ENCODE results near the gene PIEZO2. TPM values are rescaled to one million over a fixed set of nuclear protein-coding genes. Genes with fewer than 3 reads are reported as not detected.

Gene PIEZO2
- total RNA-seq, 1 experiment from 2014 or later = 10.7 TPM

DNA sequence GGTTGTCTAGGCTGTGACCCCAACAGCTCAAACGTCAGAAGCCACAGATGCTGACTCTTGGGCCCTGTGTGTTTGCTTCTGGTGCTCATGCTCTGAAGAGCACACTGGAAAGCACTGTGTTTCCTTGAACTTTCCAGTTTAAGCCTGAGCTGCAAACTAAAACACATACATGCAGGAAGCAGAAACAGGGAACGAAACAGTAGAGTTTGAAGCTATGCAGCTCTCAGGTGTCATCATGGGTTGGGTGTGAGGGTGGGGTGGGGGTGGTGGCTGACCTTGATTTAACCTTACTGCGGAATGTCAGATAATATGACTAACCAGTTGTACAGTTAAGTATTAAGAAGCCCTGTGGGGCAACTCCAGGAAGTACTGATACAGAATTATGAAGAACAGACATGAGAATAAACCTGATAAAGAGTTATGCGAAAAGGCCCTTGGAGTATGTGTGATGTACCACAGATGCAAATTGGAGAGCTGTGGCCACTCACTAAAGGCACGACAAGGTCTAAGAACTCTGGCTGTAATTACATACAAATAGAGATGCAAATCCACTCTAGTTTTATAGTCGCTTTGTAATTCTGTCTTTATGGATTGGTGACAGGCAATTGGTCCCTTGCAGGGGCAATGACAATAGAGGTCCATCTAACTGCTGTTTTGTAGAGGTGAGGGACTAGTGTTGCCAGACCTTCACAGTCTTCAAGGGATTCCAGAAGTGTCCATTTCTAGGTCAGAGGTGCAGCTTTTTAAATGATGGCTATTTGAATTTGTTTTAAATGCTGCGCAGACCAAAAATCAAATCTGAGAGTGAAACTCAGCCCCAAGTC, 350.4 kb downstream of the PIEZO2 start (continued):
- TF ChIP-seq ARID4B (CRISPR knock-in tag; IDR thresholded peaks at IDR 0.05; ENCODE audit: borderline replicate concordance) (no peak), ATF6 (CRISPR knock-in tag; IDR thresholded peaks at IDR 0.05) (no peak), ESRRA (CRISPR knock-in tag; IDR thresholded peaks at IDR 0.05; ENCODE audit: borderline replicate concordance) (no peak), ZNF281 (CRISPR knock-in tag; IDR thresholded peaks at IDR 0.05) (no peak), NFATC4 (CRISPR knock-in tag; IDR thresholded peaks at IDR 0.05) (no peak), CREM (CRISPR knock-in tag; IDR thresholded peaks at IDR 0.05) (no peak), IRF1 (CRISPR knock-in tag; IDR thresholded peaks at IDR 0.05) (no peak), NR2C2 (CRISPR knock-in tag; IDR thresholded peaks at IDR 0.05) (no peak), NFYB (CRISPR knock-in tag; conservative IDR thresholded peaks at IDR 0.05; ENCODE audit: low read depth) (no peak), RORB (CRISPR knock-in tag; IDR thresholded peaks at IDR 0.05) (no peak)
- TF ChIP-seq, protein P1, sequence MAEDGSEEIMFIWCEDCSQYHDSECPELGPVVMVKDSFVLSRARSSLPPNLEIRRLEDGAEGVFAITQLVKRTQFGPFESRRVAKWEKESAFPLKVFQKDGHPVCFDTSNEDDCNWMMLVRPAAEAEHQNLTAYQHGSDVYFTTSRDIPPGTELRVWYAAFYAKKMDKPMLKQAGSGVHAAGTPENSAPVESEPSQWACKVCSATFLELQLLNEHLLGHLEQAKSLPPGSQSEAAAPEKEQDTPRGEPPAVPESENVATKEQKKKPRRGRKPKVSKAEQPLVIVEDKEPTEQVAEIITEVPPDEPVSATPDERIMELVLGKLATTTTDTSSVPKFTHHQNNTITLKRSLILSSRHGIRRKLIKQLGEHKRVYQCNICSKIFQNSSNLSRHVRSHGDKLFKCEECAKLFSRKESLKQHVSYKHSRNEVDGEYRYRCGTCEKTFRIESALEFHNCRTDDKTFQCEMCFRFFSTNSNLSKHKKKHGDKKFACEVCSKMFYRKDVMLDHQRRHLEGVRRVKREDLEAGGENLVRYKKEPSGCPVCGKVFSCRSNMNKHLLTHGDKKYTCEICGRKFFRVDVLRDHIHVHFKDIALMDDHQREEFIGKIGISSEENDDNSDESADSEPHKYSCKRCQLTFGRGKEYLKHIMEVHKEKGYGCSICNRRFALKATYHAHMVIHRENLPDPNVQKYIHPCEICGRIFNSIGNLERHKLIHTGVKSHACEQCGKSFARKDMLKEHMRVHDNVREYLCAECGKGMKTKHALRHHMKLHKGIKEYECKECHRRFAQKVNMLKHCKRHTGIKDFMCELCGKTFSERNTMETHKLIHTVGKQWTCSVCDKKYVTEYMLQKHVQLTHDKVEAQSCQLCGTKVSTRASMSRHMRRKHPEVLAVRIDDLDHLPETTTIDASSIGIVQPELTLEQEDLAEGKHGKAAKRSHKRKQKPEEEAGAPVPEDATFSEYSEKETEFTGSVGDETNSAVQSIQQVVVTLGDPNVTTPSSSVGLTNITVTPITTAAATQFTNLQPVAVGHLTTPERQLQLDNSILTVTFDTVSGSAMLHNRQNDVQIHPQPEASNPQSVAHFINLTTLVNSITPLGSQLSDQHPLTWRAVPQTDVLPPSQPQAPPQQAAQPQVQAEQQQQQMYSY (CRISPR knock-in tag; IDR thresholded peaks at IDR 0.05) = no peak

DNA sequence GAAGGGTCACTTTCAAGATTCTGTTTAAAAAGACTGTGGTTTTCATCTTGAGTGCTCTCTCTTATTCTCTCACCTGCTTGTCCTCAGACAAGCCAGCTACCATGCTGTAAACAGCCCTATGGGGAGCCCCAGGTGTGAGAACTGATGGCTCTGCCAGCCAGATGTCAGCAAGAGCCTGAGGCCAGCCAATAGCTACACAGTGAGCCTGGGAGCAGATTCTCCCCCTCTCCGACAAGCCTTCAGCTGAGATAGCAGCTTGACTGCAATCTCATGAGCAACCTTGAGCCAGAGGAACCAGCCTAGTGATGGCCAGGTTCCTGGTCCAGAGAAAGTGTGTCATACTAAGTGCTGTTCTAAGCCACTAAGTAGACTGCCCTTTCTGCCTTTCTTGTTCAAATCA, 351.5 kb downstream of the PIEZO2 start:
- DNase-seq (ENCODE audit: low spot score) (peak; percentile 41), ATAC-seq (peak; percentile 81)
- Mint-ChIP-seq H3K36me3 (no peaks in the 10 kb centered on the region; the same call in 1 of the 2 replicates), H3K9me3 (no peaks in the 10 kb centered on the region), H3K27ac (no peak overlapping the region), H3K27me3 (ENCODE audit: low read depth) (no peaks in the 10 kb centered on the region), H3K4me3 (no peak overlapping the region), H3K4me1 (peaks cover 35% of the 10 kb centered on the region)
- ChIA-PET POLR2A (no interaction called here), CTCF (interaction anchor here (1.2 to 2.9 kb wide), 3 partner anchors 10 to 356 kb away, joined by 3 to 11 read pairs (median 5); no protein-coding TSS in a partner anchor)
- TF ChIP-seq GTF2I (CRISPR knock-in tag; conservative IDR thresholded peaks at IDR 0.05) (no peak), CTCF (IDR thresholded peaks at IDR 0.05) (no peak)
- TF ChIP-seq, protein P1 (CRISPR knock-in tag; IDR thresholded peaks at IDR 0.05) = no peak
